Limb (tissue), 2 donors: ENCODE data around the gene QRSL1.
A peak's percentile ranks its signal among the peaks of the same experiment; 100 is the strongest.
"Not testable (repeated sequence)": the region's sequence is repeated elsewhere in the genome, so short reads cannot be mapped to it uniquely, and the experiment has no call there.

ENCODE experiments used
- DNase-seq, 2 donors: peaks; one replicate each; pipeline ENCODE4 v3.0.0-alpha.2; 2016; ENCODE audit errors: extremely low spot score in 2 of 2

Gene QRSL1

GRCh38 chr6:106674541-106675229 lies 45.3 kb downstream of the QRSL1 start:
- DNase-seq = no peak

- no peak for DNase-seq
These were observed 47.9 kb downstream of the QRSL1 start for GRCh38 chr6:106677282-106677681.

GRCh38 chr6:106684011-106684410 lies 54.6 kb downstream of the QRSL1 start:
- DNase-seq = no peak

GRCh38 chr6:106685833-106686232 lies 56.5 kb downstream of the QRSL1 start:
- no peak for DNase-seq

- no peak for DNase-seq
These were observed 59.0 kb downstream of the QRSL1 start for GRCh38 chr6:106688177-106688951.

GRCh38 chr6:106692112-106692818 lies 62.9 kb downstream of the QRSL1 start:
- DNase-seq = peak in 1 of 2 donors; percentile 46

- DNase-seq = no peak
These were observed 63.4 kb downstream of the QRSL1 start for GRCh38 chr6:106692819-106693208.

GRCh38 chr6:106693418-106693817 lies 64.0 kb downstream of the QRSL1 start:
- no peak for DNase-seq

GRCh38 chr6:106694343-106694742 lies 65.0 kb downstream of the QRSL1 start:
- no peak for DNase-seq

- DNase-seq = no peak
These were observed 71.2 kb downstream of the QRSL1 start for GRCh38 chr6:106700581-106700980.

- DNase-seq = not testable (repeated sequence)
These were observed 71.8 kb downstream of the QRSL1 start for GRCh38 chr6:106701201-106701600.

- DNase-seq = no peak
These were observed 72.7 kb downstream of the QRSL1 start for GRCh38 chr6:106702046-106702445.

- DNase-seq = no peak
These were observed 73.2 kb downstream of the QRSL1 start for GRCh38 chr6:106702451-106703110.

GRCh38 chr6:106704327-106704726 lies 74.9 kb downstream of the QRSL1 start:
- no peak for DNase-seq

- no peak for DNase-seq
These were observed 75.8 kb downstream of the QRSL1 start for GRCh38 chr6:106705156-106705555.

GRCh38 chr6:106710580-106710979 lies 81.2 kb downstream of the QRSL1 start:
- no peak for DNase-seq

GRCh38 chr6:106714281-106714680 lies 84.9 kb downstream of the QRSL1 start:
- DNase-seq = no peak

- DNase-seq = no peak
These were observed 86.5 kb downstream of the QRSL1 start for GRCh38 chr6:106715922-106716321.

GRCh38 chr6:106716966-106717365 lies 87.6 kb downstream of the QRSL1 start:
- no peak for DNase-seq
